ENCODE data around the gene IAPP. TPM values are rescaled to one million over a fixed set of nuclear protein-coding genes. Genes with fewer than 3 reads are reported as not detected.

IAPP gene
- polyA plus RNA-seq, 3 donors, result not detected

- Mint-ChIP-seq H3K36me3 (no peaks in the 10 kb centered on the region), H3K9me3 (peaks cover 0 to 5% (median 2%) of the 10 kb centered on the region in 7 donors), H3K4me3 (no peak overlapping the region), H3K4me1 (no peaks in the 10 kb centered on the region), H3K27ac (no peak overlapping the region), H3K27me3 (ENCODE audit: low read depth in 3 of 3) (peaks cover 0 to under 1% (median 0%) of the 10 kb centered on the region in 3 donors)
- no peak overlapping the region for H3K4me3 ChIP-seq (replicated peaks in 1 of 3; ENCODE audit: low read depth in 2 of 3, low read length in 3 of 3)
- H3K4me1 ChIP-seq (ENCODE audit: control insufficient read depth in 1 of 2, insufficient read depth in 2 of 2, low read length in 2 of 2), result no peaks in the 10 kb centered on the region
- TF ChIP-seq CTCF (IDR thresholded peaks at IDR 0.05), result no peak
- no peaks in the 10 kb centered on the region for H3K36me3 ChIP-seq (replicated peaks in 1 of 2; ENCODE audit: control insufficient read depth in 1 of 2, insufficient read depth in 2 of 2, low read length in 2 of 2)
- H3K9me3 ChIP-seq (replicated peaks in 1 of 2; ENCODE audit: control insufficient read depth in 1 of 2, insufficient read depth in 1 of 2, low read length in 2 of 2), result peaks cover 0 to 4% of the 10 kb centered on the region in 2 donors
- H3K27ac ChIP-seq (ENCODE audit: low read depth in 1 of 2, low read length in 2 of 2), result no peak overlapping the region
- no peaks in the 10 kb centered on the region for H3K79me2 ChIP-seq (ENCODE audit: insufficient read depth, low read length)
- no peak overlapping the region for H2AFZ ChIP-seq (ENCODE audit: insufficient read depth, low read depth, low read length, poor library complexity, severe bottlenecking)
- H4K20me1 ChIP-seq (ENCODE audit: insufficient read depth, low read length), result no peaks in the 10 kb centered on the region
- no peak for DNase-seq
- WGBS (ENCODE audit: insufficient coverage), result 70% methylated on average over 4 of the region's 5 CpGs
- intact Hi-C loops (cut with micrococcal nuclease), result no loop called here
- H3K27me3 ChIP-seq (ENCODE audit: control insufficient read depth in 2 of 2, insufficient read depth in 2 of 2, low read length in 2 of 2), result no peaks in the 10 kb centered on the region
- H3K4me2 ChIP-seq (replicated peaks; ENCODE audit: extremely low read depth, low read length, poor library complexity, severe bottlenecking), result no peak overlapping the region
- H3K9ac ChIP-seq (ENCODE audit: insufficient read depth, low read length, poor library complexity, severe bottlenecking), result no peak overlapping the region
These were observed 36.0 kb upstream of the IAPP start for GRCh38 chr12:21336656-21337055.

- no peak for TF ChIP-seq CTCF (IDR thresholded peaks at IDR 0.05)
- Mint-ChIP-seq H3K4me1 (no peaks in the 10 kb centered on the region), H3K27me3 (ENCODE audit: low read depth in 3 of 3) (peaks cover 0 to 1% (median 0%) of the 10 kb centered on the region in 3 donors), H3K4me3 (no peak overlapping the region), H3K36me3 (no peaks in the 10 kb centered on the region), H3K27ac (no peak overlapping the region), H3K9me3 (peaks cover 0 to 2% (median 0%) of the 10 kb centered on the region in 7 donors)
- no peaks in the 10 kb centered on the region for H3K79me2 ChIP-seq (ENCODE audit: insufficient read depth, low read length)
- no peaks in the 10 kb centered on the region for H3K36me3 ChIP-seq (replicated peaks in 1 of 2; ENCODE audit: control insufficient read depth in 1 of 2, insufficient read depth in 2 of 2, low read length in 2 of 2)
- DNase-seq, result no peak
- no peaks in the 10 kb centered on the region for H3K27me3 ChIP-seq (ENCODE audit: control insufficient read depth in 2 of 2, insufficient read depth in 2 of 2, low read length in 2 of 2)
- no peak overlapping the region for H3K27ac ChIP-seq (ENCODE audit: low read depth in 1 of 2, low read length in 2 of 2)
- no peaks in the 10 kb centered on the region for H3K9me3 ChIP-seq (replicated peaks in 1 of 2; ENCODE audit: control insufficient read depth in 1 of 2, insufficient read depth in 1 of 2, low read length in 2 of 2)
- H3K4me1 ChIP-seq (ENCODE audit: control insufficient read depth in 1 of 2, insufficient read depth in 2 of 2, low read length in 2 of 2), result no peaks in the 10 kb centered on the region
- intact Hi-C loops (cut with micrococcal nuclease), result no loop called here
- H4K20me1 ChIP-seq (ENCODE audit: insufficient read depth, low read length), result no peaks in the 10 kb centered on the region
- no peak overlapping the region for H3K4me2 ChIP-seq (replicated peaks; ENCODE audit: extremely low read depth, low read length, poor library complexity, severe bottlenecking)
- no peak overlapping the region for H2AFZ ChIP-seq (ENCODE audit: insufficient read depth, low read depth, low read length, poor library complexity, severe bottlenecking)
- no peak overlapping the region for H3K4me3 ChIP-seq (replicated peaks in 1 of 3; ENCODE audit: low read depth in 2 of 3, low read length in 3 of 3)
- H3K9ac ChIP-seq (ENCODE audit: insufficient read depth, low read length, poor library complexity, severe bottlenecking), result no peak overlapping the region
These were observed 35.2 kb upstream of the IAPP start for GRCh38 chr12:21337453-21337852.

All from CD14-positive monocyte (primary cell).